ENCODE measurements around the gene COX4I1.
A peak's percentile ranks its signal among the peaks of the same experiment; 100 is the strongest.

COX4I1 gene

GRCh38 chr16:85829171-85829719 is 29.8 kb downstream of the COX4I1 start:
- DNase-seq (ENCODE audit: extremely low read depth, insufficient read length) = no peak
- no peak for TF ChIP-seq CTCF (IDR thresholded peaks at IDR 0.05; ENCODE audit: insufficient read depth, low read length, poor library complexity, severe bottlenecking)
- Histone ChIP-seq H3K36me3 (ENCODE audit: control insufficient read depth, insufficient read depth, low read length) (no peaks in the 10 kb centered on the region), H3K4me3 (replicated peaks; ENCODE audit: low read depth, low read length) (no peak overlapping the region), H3K27me3 (replicated peaks; ENCODE audit: control insufficient read depth, insufficient read depth, low read length) (no peaks in the 10 kb centered on the region; the same call in 1 of the 2 replicates)

- TF ChIP-seq CTCF (IDR thresholded peaks at IDR 0.05; ENCODE audit: insufficient read depth, low read length, poor library complexity, severe bottlenecking) = no peak
- Histone ChIP-seq H3K27me3 (replicated peaks; ENCODE audit: control insufficient read depth, insufficient read depth, low read length) (no peaks in the 10 kb centered on the region; the same call in 1 of the 2 replicates), H3K36me3 (ENCODE audit: control insufficient read depth, insufficient read depth, low read length) (no peaks in the 10 kb centered on the region), H3K4me3 (replicated peaks; ENCODE audit: low read depth, low read length) (no peak overlapping the region)
- DNase-seq (ENCODE audit: extremely low read depth, insufficient read length) = no peak
These were observed 30.4 kb downstream of the COX4I1 start for GRCh38 chr16:85829751-85830445.

GRCh38 chr16:85830821-85831220 is 31.3 kb downstream of the COX4I1 start:
- Histone ChIP-seq H3K27me3 (replicated peaks; ENCODE audit: control insufficient read depth, insufficient read depth, low read length) (no peaks in the 10 kb centered on the region; the same call in none of the 2 replicates), H3K4me3 (replicated peaks; ENCODE audit: low read depth, low read length) (no peak overlapping the region), H3K36me3 (ENCODE audit: control insufficient read depth, insufficient read depth, low read length) (no peaks in the 10 kb centered on the region)
- no peak for DNase-seq (ENCODE audit: extremely low read depth, insufficient read length)
- no peak for TF ChIP-seq CTCF (IDR thresholded peaks at IDR 0.05; ENCODE audit: insufficient read depth, low read length, poor library complexity, severe bottlenecking)

- peak; percentile 32 for TF ChIP-seq CTCF (IDR thresholded peaks at IDR 0.05; ENCODE audit: insufficient read depth, low read length, poor library complexity, severe bottlenecking)
- Histone ChIP-seq H3K4me3 (replicated peaks; ENCODE audit: low read depth, low read length) (no peak overlapping the region), H3K27me3 (replicated peaks; ENCODE audit: control insufficient read depth, insufficient read depth, low read length) (no peaks in the 10 kb centered on the region; the same call in none of the 2 replicates), H3K36me3 (ENCODE audit: control insufficient read depth, insufficient read depth, low read length) (no peaks in the 10 kb centered on the region)
- DNase-seq (ENCODE audit: extremely low read depth, insufficient read length) = peak; percentile 81
These were observed 33.2 kb downstream of the COX4I1 start for GRCh38 chr16:85832570-85833218.

- no peak for TF ChIP-seq CTCF (IDR thresholded peaks at IDR 0.05; ENCODE audit: insufficient read depth, low read length, poor library complexity, severe bottlenecking)
- no peak for DNase-seq (ENCODE audit: extremely low read depth, insufficient read length)
- Histone ChIP-seq H3K36me3 (ENCODE audit: control insufficient read depth, insufficient read depth, low read length) (no peaks in the 10 kb centered on the region), H3K4me3 (replicated peaks; ENCODE audit: low read depth, low read length) (no peak overlapping the region), H3K27me3 (replicated peaks; ENCODE audit: control insufficient read depth, insufficient read depth, low read length) (no peaks in the 10 kb centered on the region; the same call in none of the 2 replicates)
These were observed 33.9 kb downstream of the COX4I1 start for GRCh38 chr16:85833219-85833920.
